HG02798 (cell line): ENCODE measurements around the gene SH3GL3.

Experiments
- ATAC-seq: cut with Tn5 transposase; IDR thresholded peaks from one replicate; pipeline ENCODE4 v1.9.1; 2021; ENCODE audit warnings: mild to moderate bottlenecking; ENCODE audit not compliant: unreplicated experiment, poor library complexity

The SH3GL3 gene

GRCh38 chr15:83446904-83447709 lies at the start of gene SH3GL3:
Gene SH3GL3 (plus strand): TSS chr15:83447341. CDS start chr15:83447534, 193 bp downstream.
- peak; percentile 42 for ATAC-seq

- no peak for ATAC-seq
These were observed 48.5 kb upstream of the SH3GL3 start for GRCh38 chr15:83398626-83399025.

GRCh38 chr15:83404121-83404520 lies 43.0 kb upstream of the SH3GL3 start:
- no peak for ATAC-seq

- no peak for ATAC-seq
These were observed 36.6 kb upstream of the SH3GL3 start for GRCh38 chr15:83410532-83410931.

- peak; percentile 60 for ATAC-seq
These were observed 34.0 kb upstream of the SH3GL3 start for GRCh38 chr15:83413054-83413719.

- no peak for ATAC-seq
These were observed 25.1 kb upstream of the SH3GL3 start for GRCh38 chr15:83422081-83422480.

- no peak for ATAC-seq
These were observed 24.6 kb upstream of the SH3GL3 start for GRCh38 chr15:83422541-83422940.

- ATAC-seq = no peak
These were observed 23.0 kb upstream of the SH3GL3 start for GRCh38 chr15:83424101-83424500.

- ATAC-seq = no peak
These were observed 16.7 kb upstream of the SH3GL3 start for GRCh38 chr15:83430441-83430840.

GRCh38 chr15:83431521-83431920 lies 15.6 kb upstream of the SH3GL3 start:
- no peak for ATAC-seq

- no peak for ATAC-seq
These were observed 11.9 kb upstream of the SH3GL3 start for GRCh38 chr15:83435202-83435601.

- ATAC-seq = no peak
These were observed 11.4 kb upstream of the SH3GL3 start for GRCh38 chr15:83435782-83436181.

- ATAC-seq = no peak
These were observed 10.5 kb upstream of the SH3GL3 start for GRCh38 chr15:83436513-83437158.

GRCh38 chr15:83443076-83443847 lies 3.9 kb upstream of the SH3GL3 start:
- ATAC-seq = no peak

GRCh38 chr15:83444936-83445335 lies 2.2 kb upstream of the SH3GL3 start:
- no peak for ATAC-seq

- ATAC-seq = no peak
These were observed 1.5 kb upstream of the SH3GL3 start for GRCh38 chr15:83445643-83446042.

- ATAC-seq = no peak
These were observed 724 bp upstream of the SH3GL3 start for GRCh38 chr15:83446417-83446816.

GRCh38 chr15:83449250-83449671 lies 2.1 kb downstream of the SH3GL3 start:
- no peak for ATAC-seq

- no peak for ATAC-seq
These were observed 2.9 kb downstream of the SH3GL3 start for GRCh38 chr15:83449937-83450506.

- no peak for ATAC-seq
These were observed 10.0 kb downstream of the SH3GL3 start for GRCh38 chr15:83457149-83457548.
